H9 (cell line): ENCODE measurements around the gene RAB40C. TPM values are rescaled to one million over a fixed set of nuclear protein-coding genes. Genes with fewer than 3 reads are reported as not detected.

Source experiments
- DNase-seq: peaks from one replicate; pipeline ENCODE4 v3.0.0-alpha.2; 2017
- H2AFZ ChIP-seq: one replicate; pipeline ENCODE4 v1.6.1; 2013; ENCODE audit warnings: mild to moderate bottlenecking, low read length, control low read depth, moderate library complexity
- H2AK5ac ChIP-seq: 2 replicates; pipeline ENCODE4 v1.6.1; 2013; ENCODE audit warnings: low read length, control low read depth, mixed read lengths; ENCODE audit not compliant: insufficient read length
- H2BK120ac ChIP-seq: one replicate; pipeline ENCODE4 v1.6.1; 2013; ENCODE audit warnings: low read depth, mild to moderate bottlenecking, low read length, control low read depth, inconsistent platforms; ENCODE audit not compliant: poor library complexity, severe bottlenecking
- H2BK12ac ChIP-seq: 2 replicates; pipeline ENCODE4 v1.6.1; 2013; ENCODE audit warnings: low read length, control low read depth, mixed read lengths, low read depth; ENCODE audit not compliant: insufficient read length
- H2BK15ac ChIP-seq: 2 replicates; pipeline ENCODE4 v1.6.1; 2013; ENCODE audit warnings: low read depth, low read length, control low read depth
- H2BK20ac ChIP-seq: one replicate; pipeline ENCODE4 v1.6.1; 2013; ENCODE audit warnings: low read depth, mild to moderate bottlenecking, low read length, control low read depth, inconsistent platforms; ENCODE audit not compliant: poor library complexity, severe bottlenecking
- H2BK5ac ChIP-seq: 2 replicates; pipeline ENCODE4 v1.6.1; 2013; ENCODE audit warnings: low read length, control low read depth, mixed read lengths; ENCODE audit not compliant: insufficient read length
- H3K14ac ChIP-seq: 2 replicates; pipeline ENCODE4 v1.6.1; 2013; ENCODE audit warnings: low read length, control low read depth; ENCODE audit not compliant: insufficient read depth
- H3K18ac ChIP-seq: 2 replicates; pipeline ENCODE4 v1.6.1; 2013; ENCODE audit warnings: low read depth, mild to moderate bottlenecking, mixed read lengths, low read length, control low read depth; ENCODE audit not compliant: insufficient read length
- H3K23ac ChIP-seq: 2 replicates; pipeline ENCODE4 v1.6.1; 2013; ENCODE audit warnings: low read length, control low read depth, mixed read lengths, low read depth; ENCODE audit not compliant: insufficient read length
- H3K23me2 ChIP-seq: 2 replicates; pipeline ENCODE4 v1.6.1; 2013; ENCODE audit warnings: low read depth, mild to moderate bottlenecking, mixed read lengths, low read length, control low read depth; ENCODE audit not compliant: insufficient read length, poor library complexity, severe bottlenecking
- H3K27ac ChIP-seq: 2 replicates; pipeline ENCODE4 v1.5.1; 2013; ENCODE audit warnings: low read length, control low read depth, mixed read lengths, low read depth; ENCODE audit not compliant: insufficient read length
- H3K27me3 ChIP-seq: 2 replicates; pipeline ENCODE4 v1.6.1; 2013; ENCODE audit warnings: low read length, control low read depth, inconsistent platforms; ENCODE audit not compliant: insufficient read depth
- H3K4ac ChIP-seq: 2 replicates; pipeline ENCODE4 v1.6.1; 2013; ENCODE audit warnings: low read depth, mild to moderate bottlenecking, control low read depth, inconsistent platforms, low read length, moderate library complexity
- H3K4me1 ChIP-seq: 2 replicates; pipeline ENCODE4 v1.6.1; 2013; ENCODE audit warnings: low read length, control low read depth, inconsistent platforms; ENCODE audit not compliant: insufficient read depth
- H3K4me2 ChIP-seq: 2 replicates; pipeline ENCODE4 v1.6.1; 2013; ENCODE audit warnings: low read length, control low read depth, mixed read lengths; ENCODE audit not compliant: insufficient read length, insufficient read depth
- H3K56ac ChIP-seq: 2 replicates; pipeline ENCODE4 v1.6.1; 2013; ENCODE audit warnings: low read depth, mild to moderate bottlenecking, mixed read lengths, low read length, control low read depth; ENCODE audit not compliant: insufficient read length
- H3K79me1 ChIP-seq: 2 replicates; pipeline ENCODE4 v1.6.1; 2013; ENCODE audit warnings: low read depth, mild to moderate bottlenecking, moderate library complexity, low read length, control low read depth, inconsistent platforms; ENCODE audit not compliant: insufficient read depth, poor library complexity, severe bottlenecking
- H3K79me2 ChIP-seq: 2 replicates; pipeline ENCODE4 v1.6.1; 2013; ENCODE audit warnings: low read length, control low read depth, inconsistent platforms; ENCODE audit not compliant: insufficient read depth
- H3K9ac ChIP-seq: 2 replicates; pipeline ENCODE4 v1.6.1; 2013; ENCODE audit warnings: low read length, control low read depth, mixed read lengths; ENCODE audit not compliant: insufficient read length; ENCODE audit errors: extremely low read depth
- H3K9me3 ChIP-seq: one replicate; pipeline ENCODE4 v1.6.1; 2013; ENCODE audit warnings: low read depth, low read length, inconsistent platforms; ENCODE audit not compliant: control insufficient read depth
- H3T11ph ChIP-seq: one replicate; pipeline ENCODE4 v1.6.1; 2013; ENCODE audit warnings: mild to moderate bottlenecking, low read length, control low read depth, inconsistent platforms
- H4K20me1 ChIP-seq: one replicate; pipeline ENCODE4 v1.6.1; 2013; ENCODE audit not compliant: control insufficient read depth, insufficient read length, insufficient read depth
- H4K5ac ChIP-seq: 2 replicates; pipeline ENCODE4 v1.6.1; 2013; ENCODE audit warnings: low read depth, mild to moderate bottlenecking, mixed read lengths, low read length, control low read depth; ENCODE audit not compliant: insufficient read length
- H4K8ac ChIP-seq: replicated peaks from 2 replicates; pipeline ENCODE4 v1.6.1; 2013; ENCODE audit warnings: low read length, control low read depth, mixed read lengths, low read depth; ENCODE audit not compliant: insufficient read length
- H4K91ac ChIP-seq: 2 replicates; pipeline ENCODE4 v1.6.1; 2013; ENCODE audit warnings: low read depth, mild to moderate bottlenecking, moderate library complexity, mixed read lengths, low read length, control low read depth; ENCODE audit not compliant: insufficient read length
- H3K27ac Mint-ChIP-seq, 3 experiments: 2 replicates in 2 of 3; 3 replicates in 1 of 3; pipeline ENCODE4 v1.8.0; 2020 to 2021; ENCODE audit warnings: mixed read lengths in 3 of 3, mild to moderate bottlenecking in 1 of 3, moderate library complexity in 1 of 3
- H3K27me3 Mint-ChIP-seq: 2 replicates; pipeline ENCODE4 v1.8.0; 2021; ENCODE audit warnings: low read depth, mild to moderate bottlenecking, moderate library complexity, mixed read lengths
- H3K36me3 Mint-ChIP-seq, 3 experiments: 2 replicates in 2 of 3; 3 replicates in 1 of 3; pipeline ENCODE4 v1.8.0; 2020 to 2021; ENCODE audit warnings: low read depth in 3 of 3, mixed read lengths in 3 of 3; ENCODE audit not compliant: insufficient read depth in 1 of 3
- H3K4me1 Mint-ChIP-seq, 2 experiments: 2 replicates each; pipeline ENCODE4 v1.8.0; 2020; ENCODE audit warnings: mixed read lengths in 2 of 2
- H3K4me3 Mint-ChIP-seq, 2 experiments: 2 replicates in 1 of 2; 3 replicates in 1 of 2; pipeline ENCODE4 v1.8.0; 2020 to 2021; ENCODE audit warnings: mild to moderate bottlenecking in 2 of 2, mixed read lengths in 2 of 2, moderate library complexity in 1 of 2
- H3K9me3 Mint-ChIP-seq, 2 experiments: 2 replicates in 1 of 2; 3 replicates in 1 of 2; pipeline ENCODE4 v1.8.0; 2020; ENCODE audit warnings: mild to moderate bottlenecking in 2 of 2, mixed read lengths in 2 of 2, moderate library complexity in 1 of 2
- CTCF ChIP-seq: fragments of 200-600 bp; sonication (generic); conservative IDR thresholded peaks from 3 replicates; pipeline ENCODE4 v1.8.0; 2021; ENCODE audit warnings: antibody characterized with exemption, mild to moderate bottlenecking
- WGBS: extraction: QIAGEN DNeasy Blood & Tissue Kit; methylation state at CpG from one replicate; pipeline ENCODE4 v1.1.7; 2013; ENCODE audit warnings: missing lambda C conversion rate, low lambda C conversion rate, mixed read lengths; ENCODE audit not compliant: insufficient read length; ENCODE audit errors: extremely low coverage; 5-methylcytosine and 5-hydroxymethylcytosine counted together
- total RNA-seq: library from RNA; stranded (reverse); gene quantifications from 2 replicates; pipeline ENCODE4 v1.2.1, GENCODE V29; 2021

The RAB40C gene
- total RNA-seq, 1 experiment from 2014 or later = 19.1 TPM

GRCh38 chr16:645852-646678 lies 56.2 kb downstream of the RAB40C start:
- Histone ChIP-seq H3K79me2 (no peaks in the 10 kb centered on the region), H3T11ph (no peak overlapping the region), H3K4ac (no peak overlapping the region), H3K27me3 (no peaks in the 10 kb centered on the region), H4K91ac (no peak overlapping the region), H3K9ac (no peak overlapping the region), H2BK12ac (no peak overlapping the region), H3K79me1 (no peaks in the 10 kb centered on the region), H2BK5ac (no peak overlapping the region), H4K8ac (no peak overlapping the region), H3K23ac (no peak overlapping the region), H2BK15ac (no peak overlapping the region), H4K20me1 (no peaks in the 10 kb centered on the region), H3K27ac (no peak overlapping the region), H3K14ac (no peak overlapping the region), H3K9me3 (no peaks in the 10 kb centered on the region), H4K5ac (no peak overlapping the region), H3K4me2 (no peak overlapping the region), H3K18ac (no peak overlapping the region), H2AFZ (no peak overlapping the region), H2AK5ac (no peak overlapping the region), H3K56ac (no peak overlapping the region), H2BK120ac (no peak overlapping the region), H2BK20ac (no peak overlapping the region), H3K4me1 (no peaks in the 10 kb centered on the region; the same call in 1 of the 2 replicates), H3K23me2 (peaks cover 14% of the 10 kb centered on the region)
- Mint-ChIP-seq H3K4me1 (peaks cover 2 to 15% of the 10 kb centered on the region in 2 experiments), H3K9me3 (no peaks in the 10 kb centered on the region), H3K36me3 (peaks cover 2 to 15% (median 4%) of the 10 kb centered on the region in 3 experiments; a peak in 4 of 7 replicates), H3K4me3 (no peak overlapping the region), H3K27ac (no peak overlapping the region), H3K27me3 (no peaks in the 10 kb centered on the region; the same call in 1 of the 2 replicates)
- no peak for DNase-seq
- no peak for TF ChIP-seq CTCF
- WGBS = no CpG with 5 or more reads among the region's 32 CpGs
